GM23338 (cell line): ENCODE results near the gene LPP. TPM values are rescaled to one million over a fixed set of nuclear protein-coding genes. Genes with fewer than 3 reads are reported as not detected.

Experiments
- ATAC-seq: fragments of 200-7000 bp; cut with Tn5 transposase; 3 replicates; pipeline ENCODE4 v1.9.1; 2020
- DNase-seq: peaks from one replicate; pipeline ENCODE4 v3.0.0-alpha.2; 2015; ENCODE audit warnings: low spot score
- H2AFZ ChIP-seq: fragments of 200-600 bp; sonication (generic); 2 replicates; pipeline ENCODE4 v1.8.0; 2016; ENCODE audit warnings: antibody characterized with exemption, mild to moderate bottlenecking, moderate library complexity
- H3F3A ChIP-seq: fragments of 200-600 bp; sonication (generic); replicated peaks from 2 replicates; pipeline ENCODE4 v1.8.0; 2017; ENCODE audit warnings: antibody characterized with exemption, mixed run types, low read depth
- H3K27ac ChIP-seq: fragments of 200-600 bp; sonication (generic); 2 replicates; pipeline ENCODE4 v1.6.1; 2016; ENCODE audit warnings: low read depth
- H3K27me3 ChIP-seq: fragments of 200-600 bp; sonication (generic); 2 replicates; pipeline ENCODE4 v1.8.0; 2016; ENCODE audit warnings: mild to moderate bottlenecking, mixed run types, moderate library complexity; ENCODE audit not compliant: insufficient read depth
- H3K36me3 ChIP-seq: fragments of 200-600 bp; sonication (generic); 2 replicates; pipeline ENCODE4 v1.8.0; 2016; ENCODE audit warnings: mild to moderate bottlenecking; ENCODE audit not compliant: insufficient read depth
- H3K4me1 ChIP-seq: fragments of 200-600 bp; sonication (generic); 2 replicates; pipeline ENCODE4 v1.8.0; 2016; ENCODE audit warnings: mild to moderate bottlenecking, moderate library complexity; ENCODE audit not compliant: insufficient read depth
- H3K4me2 ChIP-seq: fragments of 200-600 bp; sonication (generic); 2 replicates; pipeline ENCODE4 v1.7.1; 2017; ENCODE audit warnings: mixed run types
- H3K4me3 ChIP-seq: fragments of 200-600 bp; sonication (generic); 2 replicates; pipeline ENCODE4 v1.6.1; 2016; ENCODE audit warnings: mixed run types
- H3K79me2 ChIP-seq: fragments of 200-600 bp; sonication (generic); replicated peaks from 2 replicates; pipeline ENCODE4 v1.8.0; 2017; ENCODE audit warnings: mild to moderate bottlenecking; ENCODE audit not compliant: insufficient read depth
- H3K9me2 ChIP-seq: fragments of 200-600 bp; sonication (generic); 2 replicates; pipeline ENCODE4 v1.8.0; 2017; ENCODE audit not compliant: insufficient read depth
- H4K20me1 ChIP-seq: fragments of 200-600 bp; sonication (generic); replicated peaks from 2 replicates; pipeline ENCODE4 v1.8.0; 2017; ENCODE audit warnings: mild to moderate bottlenecking; ENCODE audit not compliant: insufficient read depth
- H3K27ac Mint-ChIP-seq: 2 replicates; pipeline ENCODE4 v1.8.0; 2020; ENCODE audit warnings: inconsistent platforms, mild to moderate bottlenecking, moderate library complexity, mixed read lengths
- H3K27me3 Mint-ChIP-seq: 3 replicates; pipeline ENCODE4 v1.8.0; 2022; ENCODE audit warnings: low read depth, mild to moderate bottlenecking, moderate library complexity, mixed read lengths, inconsistent platforms; ENCODE audit not compliant: insufficient read depth, poor library complexity
- H3K36me3 Mint-ChIP-seq: 3 replicates; pipeline ENCODE4 v1.8.0; 2021; ENCODE audit warnings: low read depth, mild to moderate bottlenecking, inconsistent platforms, moderate library complexity, mixed read lengths
- H3K4me1 Mint-ChIP-seq: 3 replicates; pipeline ENCODE4 v1.8.0; 2020; ENCODE audit warnings: mild to moderate bottlenecking, inconsistent platforms, mixed read lengths
- H3K4me3 Mint-ChIP-seq: 3 replicates; pipeline ENCODE4 v1.8.0; 2021; ENCODE audit warnings: moderate library complexity, mild to moderate bottlenecking, inconsistent platforms, mixed read lengths
- H3K9me3 Mint-ChIP-seq: 3 replicates; pipeline ENCODE4 v1.8.0; 2020; ENCODE audit warnings: moderate library complexity, mild to moderate bottlenecking, inconsistent platforms, mixed read lengths
- CREB1 ChIP-seq: fragments of 250-450 bp; sonication (Bioruptor Pico); IDR thresholded peaks from 2 replicates; pipeline ENCODE4 v1.5.0; 2020; ENCODE audit warnings: low read depth, mild to moderate bottlenecking, moderate library complexity
- EZH2 ChIP-seq: fragments of 200-600 bp; sonication (generic); IDR thresholded peaks from one replicate; pipeline ENCODE4 v1.8.0; 2017; ENCODE audit warnings: antibody characterized with exemption, mild to moderate bottlenecking, low read depth; ENCODE audit not compliant: unreplicated experiment
- EZH2phosphoT487 ChIP-seq: fragments of 200-600 bp; sonication (generic); IDR thresholded peaks from one replicate; pipeline ENCODE4 v1.8.1; 2018; ENCODE audit warnings: antibody characterized with exemption; ENCODE audit not compliant: unreplicated experiment
- JUNB ChIP-seq: IDR thresholded peaks from one replicate; pipeline ENCODE4 v1.6.1; 2016; ENCODE audit warnings: antibody characterized with exemption; ENCODE audit not compliant: unreplicated experiment
- STAT1 ChIP-seq: IDR thresholded peaks from one replicate; pipeline ENCODE4 v1.6.1; 2016; ENCODE audit warnings: antibody characterized with exemption; ENCODE audit not compliant: unreplicated experiment
- polyA plus RNA-seq: library from polyadenylated mRNA; unstranded; fragments of >200 nt; fragmentation: Nextera tagmentation; extraction: Ambion mirVana; gene quantifications from 2 replicates; pipeline ENCODE4 v1.2.1, GENCODE V29; 2016
- total RNA-seq: library from RNA; depleted of rRNA; stranded (reverse); fragments of >200 nt; shearing (Covaris generic); gene quantifications from 2 replicates; pipeline ENCODE4 v1.2.3, GENCODE V29; 2014
- TF ChIP-seq, protein P1 (sequence below): IDR thresholded peaks from one replicate; pipeline ENCODE4 v1.6.1; 2018; ENCODE audit warnings: antibody characterized with exemption; ENCODE audit not compliant: unreplicated experiment
- TF ChIP-seq, protein P2 (sequence below): fragments of 250-450 bp; sonication (Bioruptor Pico); IDR thresholded peaks from 2 replicates; pipeline ENCODE4 v1.5.0; 2020; ENCODE audit warnings: mild to moderate bottlenecking, moderate library complexity
- TF ChIP-seq, protein P3 (sequence below): IDR thresholded peaks from 2 replicates; pipeline ENCODE4 v1.6.1; 2016; ENCODE audit warnings: antibody characterized with exemption

Gene LPP
- total and polyA plus RNA-seq, 2 experiments from 2014 or later: 23.0 to 35.2 TPM

DNA sequence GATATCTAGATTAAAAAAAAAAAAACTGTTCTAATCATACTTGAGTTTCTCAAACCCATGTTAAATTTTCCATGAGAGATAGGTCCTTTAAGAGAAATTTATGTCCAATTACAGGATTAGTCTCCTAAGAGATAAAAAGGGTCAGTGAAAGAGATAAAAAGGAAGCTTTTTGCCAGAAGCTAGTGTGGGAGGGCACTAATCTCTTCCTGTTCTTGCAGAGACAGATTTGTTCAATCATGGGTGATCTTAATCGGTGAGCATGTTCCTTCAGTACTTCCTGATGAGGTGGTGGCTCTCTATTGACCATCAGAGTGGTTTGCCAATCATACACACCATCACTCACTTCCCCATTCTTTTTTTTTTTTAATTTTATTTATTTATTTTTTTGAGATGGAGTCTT is 16.9 kb upstream of the LPP start (continued):
- TF ChIP-seq, protein P1, sequence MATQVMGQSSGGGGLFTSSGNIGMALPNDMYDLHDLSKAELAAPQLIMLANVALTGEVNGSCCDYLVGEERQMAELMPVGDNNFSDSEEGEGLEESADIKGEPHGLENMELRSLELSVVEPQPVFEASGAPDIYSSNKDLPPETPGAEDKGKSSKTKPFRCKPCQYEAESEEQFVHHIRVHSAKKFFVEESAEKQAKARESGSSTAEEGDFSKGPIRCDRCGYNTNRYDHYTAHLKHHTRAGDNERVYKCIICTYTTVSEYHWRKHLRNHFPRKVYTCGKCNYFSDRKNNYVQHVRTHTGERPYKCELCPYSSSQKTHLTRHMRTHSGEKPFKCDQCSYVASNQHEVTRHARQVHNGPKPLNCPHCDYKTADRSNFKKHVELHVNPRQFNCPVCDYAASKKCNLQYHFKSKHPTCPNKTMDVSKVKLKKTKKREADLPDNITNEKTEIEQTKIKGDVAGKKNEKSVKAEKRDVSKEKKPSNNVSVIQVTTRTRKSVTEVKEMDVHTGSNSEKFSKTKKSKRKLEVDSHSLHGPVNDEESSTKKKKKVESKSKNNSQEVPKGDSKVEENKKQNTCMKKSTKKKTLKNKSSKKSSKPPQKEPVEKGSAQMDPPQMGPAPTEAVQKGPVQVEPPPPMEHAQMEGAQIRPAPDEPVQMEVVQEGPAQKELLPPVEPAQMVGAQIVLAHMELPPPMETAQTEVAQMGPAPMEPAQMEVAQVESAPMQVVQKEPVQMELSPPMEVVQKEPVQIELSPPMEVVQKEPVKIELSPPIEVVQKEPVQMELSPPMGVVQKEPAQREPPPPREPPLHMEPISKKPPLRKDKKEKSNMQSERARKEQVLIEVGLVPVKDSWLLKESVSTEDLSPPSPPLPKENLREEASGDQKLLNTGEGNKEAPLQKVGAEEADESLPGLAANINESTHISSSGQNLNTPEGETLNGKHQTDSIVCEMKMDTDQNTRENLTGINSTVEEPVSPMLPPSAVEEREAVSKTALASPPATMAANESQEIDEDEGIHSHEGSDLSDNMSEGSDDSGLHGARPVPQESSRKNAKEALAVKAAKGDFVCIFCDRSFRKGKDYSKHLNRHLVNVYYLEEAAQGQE: no peak
- TF ChIP-seq EZH2phosphoT487: no peak

DNA sequence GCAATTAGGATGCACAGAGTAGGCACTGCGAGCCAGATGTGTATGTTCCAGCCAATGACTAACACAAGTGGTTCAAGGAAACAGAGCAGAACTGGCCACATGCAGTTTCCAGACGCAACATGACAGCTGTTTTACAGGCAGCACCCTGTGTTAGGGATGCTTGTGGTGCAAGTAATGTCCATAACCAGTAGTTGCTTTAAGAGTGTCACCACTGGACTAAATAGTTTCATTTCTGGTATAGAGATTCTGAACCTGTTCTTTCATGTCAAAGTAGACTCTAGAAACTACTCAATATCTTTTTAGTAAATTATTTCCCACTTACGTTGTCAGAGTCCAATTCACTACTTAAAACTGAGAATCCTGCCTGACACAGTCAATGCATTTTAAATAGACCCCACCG is 14.5 kb upstream of the LPP start:
- no peaks in the 10 kb centered on the region for H3K4me1 ChIP-seq
- H3K79me2 ChIP-seq: no peaks in the 10 kb centered on the region
- no peaks in the 10 kb centered on the region for H4K20me1 ChIP-seq
- Mint-ChIP-seq H3K36me3 (no peaks in the 10 kb centered on the region), H3K27me3 (peaks cover 2% of the 10 kb centered on the region), H3K9me3 (no peaks in the 10 kb centered on the region; the same call in 2 of the 3 replicates), H3K27ac (no peak overlapping the region), H3K4me1 (peaks cover 11% of the 10 kb centered on the region), H3K4me3 (no peak overlapping the region)
- no peaks in the 10 kb centered on the region for H3K9me2 ChIP-seq
- no peaks in the 10 kb centered on the region for H3K27me3 ChIP-seq
- TF ChIP-seq, protein P2, sequence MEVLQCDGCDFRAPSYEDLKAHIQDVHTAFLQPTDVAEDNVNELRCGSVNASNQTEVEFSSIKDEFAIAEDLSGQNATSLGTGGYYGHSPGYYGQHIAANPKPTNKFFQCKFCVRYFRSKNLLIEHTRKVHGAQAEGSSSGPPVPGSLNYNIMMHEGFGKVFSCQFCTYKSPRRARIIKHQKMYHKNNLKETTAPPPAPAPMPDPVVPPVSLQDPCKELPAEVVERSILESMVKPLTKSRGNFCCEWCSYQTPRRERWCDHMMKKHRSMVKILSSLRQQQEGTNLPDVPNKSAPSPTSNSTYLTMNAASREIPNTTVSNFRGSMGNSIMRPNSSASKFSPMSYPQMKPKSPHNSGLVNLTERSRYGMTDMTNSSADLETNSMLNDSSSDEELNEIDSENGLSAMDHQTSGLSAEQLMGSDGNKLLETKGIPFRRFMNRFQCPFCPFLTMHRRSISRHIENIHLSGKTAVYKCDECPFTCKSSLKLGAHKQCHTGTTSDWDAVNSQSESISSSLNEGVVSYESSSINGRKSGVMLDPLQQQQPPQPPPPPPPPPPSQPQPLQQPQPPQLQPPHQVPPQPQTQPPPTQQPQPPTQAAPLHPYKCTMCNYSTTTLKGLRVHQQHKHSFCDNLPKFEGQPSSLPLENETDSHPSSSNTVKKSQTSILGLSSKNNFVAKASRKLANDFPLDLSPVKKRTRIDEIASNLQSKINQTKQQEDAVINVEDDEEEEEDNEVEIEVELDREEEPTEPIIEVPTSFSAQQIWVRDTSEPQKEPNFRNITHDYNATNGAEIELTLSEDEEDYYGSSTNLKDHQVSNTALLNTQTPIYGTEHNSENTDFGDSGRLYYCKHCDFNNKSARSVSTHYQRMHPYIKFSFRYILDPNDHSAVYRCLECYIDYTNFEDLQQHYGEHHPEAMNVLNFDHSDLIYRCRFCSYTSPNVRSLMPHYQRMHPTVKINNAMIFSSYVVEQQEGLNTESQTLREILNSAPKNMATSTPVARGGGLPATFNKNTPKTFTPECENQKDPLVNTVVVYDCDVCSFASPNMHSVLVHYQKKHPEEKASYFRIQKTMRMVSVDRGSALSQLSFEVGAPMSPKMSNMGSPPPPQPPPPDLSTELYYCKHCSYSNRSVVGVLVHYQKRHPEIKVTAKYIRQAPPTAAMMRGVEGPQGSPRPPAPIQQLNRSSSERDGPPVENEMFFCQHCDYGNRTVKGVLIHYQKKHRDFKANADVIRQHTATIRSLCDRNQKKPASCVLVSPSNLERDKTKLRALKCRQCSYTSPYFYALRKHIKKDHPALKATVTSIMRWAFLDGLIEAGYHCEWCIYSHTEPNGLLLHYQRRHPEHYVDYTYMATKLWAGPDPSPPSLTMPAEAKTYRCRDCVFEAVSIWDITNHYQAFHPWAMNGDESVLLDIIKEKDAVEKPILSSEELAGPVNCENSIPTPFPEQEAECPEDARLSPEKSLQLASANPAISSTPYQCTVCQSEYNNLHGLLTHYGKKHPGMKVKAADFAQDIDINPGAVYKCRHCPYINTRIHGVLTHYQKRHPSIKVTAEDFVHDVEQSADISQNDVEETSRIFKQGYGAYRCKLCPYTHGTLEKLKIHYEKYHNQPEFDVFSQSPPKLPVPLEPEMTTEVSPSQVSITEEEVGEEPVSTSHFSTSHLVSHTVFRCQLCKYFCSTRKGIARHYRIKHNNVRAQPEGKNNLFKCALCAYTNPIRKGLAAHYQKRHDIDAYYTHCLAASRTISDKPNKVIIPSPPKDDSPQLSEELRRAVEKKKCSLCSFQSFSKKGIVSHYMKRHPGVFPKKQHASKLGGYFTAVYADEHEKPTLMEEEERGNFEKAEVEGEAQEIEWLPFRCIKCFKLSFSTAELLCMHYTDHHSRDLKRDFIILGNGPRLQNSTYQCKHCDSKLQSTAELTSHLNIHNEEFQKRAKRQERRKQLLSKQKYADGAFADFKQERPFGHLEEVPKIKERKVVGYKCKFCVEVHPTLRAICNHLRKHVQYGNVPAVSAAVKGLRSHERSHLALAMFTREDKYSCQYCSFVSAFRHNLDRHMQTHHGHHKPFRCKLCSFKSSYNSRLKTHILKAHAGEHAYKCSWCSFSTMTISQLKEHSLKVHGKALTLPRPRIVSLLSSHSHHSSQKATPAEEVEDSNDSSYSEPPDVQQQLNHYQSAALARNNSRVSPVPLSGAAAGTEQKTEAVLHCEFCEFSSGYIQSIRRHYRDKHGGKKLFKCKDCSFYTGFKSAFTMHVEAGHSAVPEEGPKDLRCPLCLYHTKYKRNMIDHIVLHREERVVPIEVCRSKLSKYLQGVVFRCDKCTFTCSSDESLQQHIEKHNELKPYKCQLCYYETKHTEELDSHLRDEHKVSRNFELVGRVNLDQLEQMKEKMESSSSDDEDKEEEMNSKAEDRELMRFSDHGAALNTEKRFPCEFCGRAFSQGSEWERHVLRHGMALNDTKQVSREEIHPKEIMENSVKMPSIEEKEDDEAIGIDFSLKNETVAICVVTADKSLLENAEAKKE: no peak
- TF ChIP-seq, protein P1: no peak
- TF ChIP-seq CREB1: no peak
- no peak for TF ChIP-seq STAT1
- no peak for TF ChIP-seq EZH2phosphoT487
- TF ChIP-seq JUNB: no peak
- TF ChIP-seq, protein P3, sequence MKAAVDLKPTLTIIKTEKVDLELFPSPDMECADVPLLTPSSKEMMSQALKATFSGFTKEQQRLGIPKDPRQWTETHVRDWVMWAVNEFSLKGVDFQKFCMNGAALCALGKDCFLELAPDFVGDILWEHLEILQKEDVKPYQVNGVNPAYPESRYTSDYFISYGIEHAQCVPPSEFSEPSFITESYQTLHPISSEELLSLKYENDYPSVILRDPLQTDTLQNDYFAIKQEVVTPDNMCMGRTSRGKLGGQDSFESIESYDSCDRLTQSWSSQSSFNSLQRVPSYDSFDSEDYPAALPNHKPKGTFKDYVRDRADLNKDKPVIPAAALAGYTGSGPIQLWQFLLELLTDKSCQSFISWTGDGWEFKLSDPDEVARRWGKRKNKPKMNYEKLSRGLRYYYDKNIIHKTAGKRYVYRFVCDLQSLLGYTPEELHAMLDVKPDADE: no peak
- no peak for TF ChIP-seq EZH2
- no peak for DNase-seq
- no peak overlapping the region for H2AFZ ChIP-seq
- ATAC-seq: no peak
- no peak overlapping the region for H3K4me2 ChIP-seq
- H3K4me3 ChIP-seq: no peak overlapping the region
- H3K27ac ChIP-seq: no peak overlapping the region
- no peaks in the 10 kb centered on the region for H3F3A ChIP-seq
- no peaks in the 10 kb centered on the region for H3K36me3 ChIP-seq
